PFSK-1 (cell line): ENCODE data around the gene SERINC3.

Experiments used
- FOXP2 ChIP-seq: optimal IDR thresholded peaks from 2 replicates; pipeline ENCODE3; 2011; ENCODE audit warnings: borderline replicate concordance, control low read depth, inconsistent platforms; ENCODE audit not compliant: insufficient read depth; ENCODE audit errors: extremely low read length, extremely low read depth
- POLR2AphosphoS5 ChIP-seq: IDR thresholded peaks from 2 replicates; pipeline ENCODE4 v1.6.1; 2012; ENCODE audit warnings: low read depth, mild to moderate bottlenecking, control low read depth, low read length, moderate library complexity
- TF ChIP-seq, protein P1 (sequence below), 2 experiments: IDR thresholded peaks; 2 replicates each; pipeline versions ENCODE4 v1.6.1 to v1.8.0; 2011 to 2012; ENCODE audit warnings: low read depth in 2 of 2, low read length in 2 of 2, control low read depth in 1 of 2, inconsistent platforms in 1 of 2, mild to moderate bottlenecking in 1 of 2, moderate library complexity in 1 of 2; ENCODE audit not compliant: insufficient read depth in 1 of 2

DNA sequence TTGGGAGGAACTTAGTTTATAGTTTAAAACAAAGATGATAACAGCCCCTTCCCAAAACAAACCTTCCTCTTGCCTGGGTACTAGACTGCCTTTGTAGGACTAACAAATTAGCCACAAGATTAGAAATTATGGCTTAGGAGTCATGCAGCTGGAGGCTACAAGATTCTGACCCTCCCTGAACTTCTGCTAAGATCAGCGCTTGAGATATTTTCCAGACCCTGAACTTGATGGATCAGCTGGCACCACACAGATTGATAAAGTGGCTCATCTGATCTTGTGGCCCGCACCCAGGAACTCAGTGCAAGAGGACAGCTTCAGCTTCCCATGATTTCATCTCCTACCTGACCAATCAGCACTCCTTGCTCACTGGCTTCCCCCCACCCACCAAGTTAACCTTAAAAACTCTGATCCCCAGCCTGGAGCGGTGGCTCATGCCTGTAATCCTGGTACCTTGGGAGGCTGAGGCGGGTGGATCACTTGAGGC, 5.9 kb upstream of the SERINC3 start:
- TF ChIP-seq FOXP2 (no peak), POLR2AphosphoS5 (no peak)
- TF ChIP-seq, protein P1, sequence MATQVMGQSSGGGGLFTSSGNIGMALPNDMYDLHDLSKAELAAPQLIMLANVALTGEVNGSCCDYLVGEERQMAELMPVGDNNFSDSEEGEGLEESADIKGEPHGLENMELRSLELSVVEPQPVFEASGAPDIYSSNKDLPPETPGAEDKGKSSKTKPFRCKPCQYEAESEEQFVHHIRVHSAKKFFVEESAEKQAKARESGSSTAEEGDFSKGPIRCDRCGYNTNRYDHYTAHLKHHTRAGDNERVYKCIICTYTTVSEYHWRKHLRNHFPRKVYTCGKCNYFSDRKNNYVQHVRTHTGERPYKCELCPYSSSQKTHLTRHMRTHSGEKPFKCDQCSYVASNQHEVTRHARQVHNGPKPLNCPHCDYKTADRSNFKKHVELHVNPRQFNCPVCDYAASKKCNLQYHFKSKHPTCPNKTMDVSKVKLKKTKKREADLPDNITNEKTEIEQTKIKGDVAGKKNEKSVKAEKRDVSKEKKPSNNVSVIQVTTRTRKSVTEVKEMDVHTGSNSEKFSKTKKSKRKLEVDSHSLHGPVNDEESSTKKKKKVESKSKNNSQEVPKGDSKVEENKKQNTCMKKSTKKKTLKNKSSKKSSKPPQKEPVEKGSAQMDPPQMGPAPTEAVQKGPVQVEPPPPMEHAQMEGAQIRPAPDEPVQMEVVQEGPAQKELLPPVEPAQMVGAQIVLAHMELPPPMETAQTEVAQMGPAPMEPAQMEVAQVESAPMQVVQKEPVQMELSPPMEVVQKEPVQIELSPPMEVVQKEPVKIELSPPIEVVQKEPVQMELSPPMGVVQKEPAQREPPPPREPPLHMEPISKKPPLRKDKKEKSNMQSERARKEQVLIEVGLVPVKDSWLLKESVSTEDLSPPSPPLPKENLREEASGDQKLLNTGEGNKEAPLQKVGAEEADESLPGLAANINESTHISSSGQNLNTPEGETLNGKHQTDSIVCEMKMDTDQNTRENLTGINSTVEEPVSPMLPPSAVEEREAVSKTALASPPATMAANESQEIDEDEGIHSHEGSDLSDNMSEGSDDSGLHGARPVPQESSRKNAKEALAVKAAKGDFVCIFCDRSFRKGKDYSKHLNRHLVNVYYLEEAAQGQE (IDR thresholded peaks at IDR 0.05; ENCODE audit: insufficient read depth in 1 of 2, low read depth in 2 of 2, low read length in 2 of 2) = no peak
